ENCODE data around the gene ZCCHC7.

The ZCCHC7 gene

GRCh38 chr9:37293664-37294524, 173.5 kb downstream of the ZCCHC7 start:
- TF ChIP-seq CTCF (IDR thresholded peaks at IDR 0.05; ENCODE audit: low read depth, low read length) (no peak), EZH2phosphoT487 (IDR thresholded peaks at IDR 0.05; ENCODE audit: low read depth) (no peak)
- Histone ChIP-seq H3K4me2 (ENCODE audit: low read length) (peak overlapping the region; percentile 59), H3K4me1 (ENCODE audit: low read length) (peaks cover 94% of the 10 kb centered on the region), H3K79me2 (ENCODE audit: low read length) (peaks cover 72% of the 10 kb centered on the region), H4K20me1 (ENCODE audit: insufficient read depth, low read length) (no peaks in the 10 kb centered on the region), H3K27ac (ENCODE audit: low read length) (peak overlapping the region; percentile 97), H3K27me3 (ENCODE audit: low read depth, low read length) (no peaks in the 10 kb centered on the region), H3K9ac (ENCODE audit: low read length) (peak overlapping the region; percentile 71), H2AFZ (ENCODE audit: low read depth, low read length) (no peak overlapping the region), H3K36me3 (replicated peaks; ENCODE audit: low read depth, low read length) (no peaks in the 10 kb centered on the region), H3K9me3 (ENCODE audit: insufficient read depth, low read length) (no peaks in the 10 kb centered on the region), H3K4me3 (ENCODE audit: low read length) (peak overlapping the region; percentile 31)

GRCh38 chr9:37295178-37295577, 174.8 kb downstream of the ZCCHC7 start:
- no peak overlapping the region for H2AFZ ChIP-seq (ENCODE audit: low read depth, low read length)
- TF ChIP-seq CTCF (IDR thresholded peaks at IDR 0.05; ENCODE audit: low read depth, low read length) (no peak), EZH2phosphoT487 (IDR thresholded peaks at IDR 0.05; ENCODE audit: low read depth) (no peak)
- H3K9ac ChIP-seq (ENCODE audit: low read length) = peak overlapping the region; percentile 71
- no peaks in the 10 kb centered on the region for H3K36me3 ChIP-seq (replicated peaks; ENCODE audit: low read depth, low read length)
- peaks cover 97% of the 10 kb centered on the region for H3K4me1 ChIP-seq (ENCODE audit: low read length)
- peak overlapping the region; percentile 31; the same call in 1 of the 2 replicates for H3K4me3 ChIP-seq (ENCODE audit: low read length)
- H4K20me1 ChIP-seq (ENCODE audit: insufficient read depth, low read length) = no peaks in the 10 kb centered on the region
- H3K9me3 ChIP-seq (ENCODE audit: insufficient read depth, low read length) = no peaks in the 10 kb centered on the region
- H3K27me3 ChIP-seq (ENCODE audit: low read depth, low read length) = no peaks in the 10 kb centered on the region
- H3K79me2 ChIP-seq (ENCODE audit: low read length) = peaks cover 79% of the 10 kb centered on the region
- H3K4me2 ChIP-seq (ENCODE audit: low read length) = peak overlapping the region; percentile 59
- H3K27ac ChIP-seq (ENCODE audit: low read length) = peak overlapping the region; percentile 97

- Histone ChIP-seq H3K79me2 (ENCODE audit: low read length) (peaks cover 83% of the 10 kb centered on the region), H3K4me1 (ENCODE audit: low read length) (peaks cover 97% of the 10 kb centered on the region), H3K4me2 (ENCODE audit: low read length) (peak overlapping the region; percentile 59), H2AFZ (ENCODE audit: low read depth, low read length) (no peak overlapping the region), H3K27me3 (ENCODE audit: low read depth, low read length) (no peaks in the 10 kb centered on the region), H3K36me3 (replicated peaks; ENCODE audit: low read depth, low read length) (no peaks in the 10 kb centered on the region), H3K9ac (ENCODE audit: low read length) (peak overlapping the region; percentile 71), H3K4me3 (ENCODE audit: low read length) (peak overlapping the region; percentile 9; the same call in 1 of the 2 replicates), H3K9me3 (ENCODE audit: insufficient read depth, low read length) (no peaks in the 10 kb centered on the region), H4K20me1 (ENCODE audit: insufficient read depth, low read length) (no peaks in the 10 kb centered on the region), H3K27ac (ENCODE audit: low read length) (peak overlapping the region; percentile 97)
- no peak for TF ChIP-seq EZH2phosphoT487 (IDR thresholded peaks at IDR 0.05; ENCODE audit: low read depth)
- peak; percentile 52 for TF ChIP-seq CTCF (IDR thresholded peaks at IDR 0.05; ENCODE audit: low read depth, low read length)
Observed at GRCh38 chr9:37295796-37296195, 175.4 kb downstream of the ZCCHC7 start.

- Histone ChIP-seq H3K27ac (ENCODE audit: low read length) (peak overlapping the region; percentile 97), H3K9me3 (ENCODE audit: insufficient read depth, low read length) (no peaks in the 10 kb centered on the region), H3K36me3 (replicated peaks; ENCODE audit: low read depth, low read length) (no peaks in the 10 kb centered on the region), H2AFZ (ENCODE audit: low read depth, low read length) (no peak overlapping the region), H3K4me1 (ENCODE audit: low read length) (peaks cover 97% of the 10 kb centered on the region), H3K4me3 (ENCODE audit: low read length) (peak overlapping the region; percentile 23; the same call in 1 of the 2 replicates), H3K27me3 (ENCODE audit: low read depth, low read length) (no peaks in the 10 kb centered on the region), H3K79me2 (ENCODE audit: low read length) (peaks cover 77% of the 10 kb centered on the region), H3K4me2 (ENCODE audit: low read length) (peak overlapping the region; percentile 61), H4K20me1 (ENCODE audit: insufficient read depth, low read length) (no peaks in the 10 kb centered on the region), H3K9ac (ENCODE audit: low read length) (peak overlapping the region; percentile 50; the same call in 1 of the 2 replicates)
- TF ChIP-seq CTCF (IDR thresholded peaks at IDR 0.05; ENCODE audit: low read depth, low read length) (no peak), EZH2phosphoT487 (IDR thresholded peaks at IDR 0.05; ENCODE audit: low read depth) (no peak)
Observed at GRCh38 chr9:37297592-37297991, 177.2 kb downstream of the ZCCHC7 start.

All from OCI-LY3 (cell line).